ENCODE results near the gene NRP1.

The NRP1 gene

DNA sequence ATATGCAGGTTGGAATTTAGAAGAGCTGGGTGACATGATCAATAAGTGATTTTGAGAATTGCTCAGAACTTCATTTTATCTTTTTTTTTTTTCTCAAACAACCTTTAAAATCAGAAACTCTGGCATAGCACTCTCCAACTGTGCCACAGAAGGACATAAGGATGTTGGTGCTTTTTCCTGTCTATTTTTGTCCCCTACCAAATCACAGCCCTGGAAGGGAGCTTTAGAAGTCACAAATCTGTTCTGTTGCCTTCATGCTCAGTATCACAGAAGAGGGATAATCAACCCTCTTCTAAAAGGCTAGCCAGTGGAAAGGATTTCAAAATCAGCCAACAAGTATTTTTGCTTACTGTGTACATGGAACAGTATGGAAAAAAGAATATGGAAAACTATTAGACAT, 14.8 kb upstream of the NRP1 start:
- no peak for DNase-seq

DNA sequence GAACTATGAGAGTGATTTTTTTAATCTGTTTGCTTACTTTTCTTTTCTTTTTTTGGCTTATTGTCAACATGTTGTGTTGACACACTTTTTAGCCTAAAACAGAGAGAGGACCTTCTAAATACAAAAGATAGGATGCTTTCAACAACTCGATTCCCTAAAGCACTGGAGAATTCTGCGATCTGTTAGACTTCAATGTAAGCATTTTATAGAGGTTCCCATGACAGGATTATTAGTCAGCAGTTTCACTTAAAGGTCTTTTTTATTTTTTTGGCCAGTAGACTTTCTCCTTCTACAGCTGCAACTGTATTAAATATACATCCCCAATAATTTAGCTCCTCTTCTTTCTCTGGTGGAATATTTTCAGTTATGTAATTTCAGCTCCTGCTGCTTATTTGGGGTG, 12.7 kb upstream of the NRP1 start:
- DNase-seq: no peak

DNA sequence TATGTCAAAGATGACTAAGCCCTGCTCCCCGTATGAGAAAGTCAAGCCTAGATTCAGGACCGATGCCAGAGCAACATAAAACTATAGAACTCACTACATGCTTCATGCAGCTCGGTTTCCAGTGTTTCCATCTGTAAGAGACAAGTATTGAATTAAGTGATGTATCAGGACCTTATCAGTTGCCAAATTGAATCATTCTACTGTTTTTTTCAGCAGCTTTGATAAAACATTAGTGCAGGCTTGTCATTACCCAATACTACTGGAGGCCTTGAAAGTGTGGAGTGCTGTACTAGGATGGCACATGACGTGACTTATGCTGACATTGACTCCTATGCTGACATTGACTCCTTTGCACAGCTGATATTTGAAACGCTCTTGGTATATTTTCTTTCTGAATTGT, 10.8 kb upstream of the NRP1 start:
- no peak for DNase-seq

DNA sequence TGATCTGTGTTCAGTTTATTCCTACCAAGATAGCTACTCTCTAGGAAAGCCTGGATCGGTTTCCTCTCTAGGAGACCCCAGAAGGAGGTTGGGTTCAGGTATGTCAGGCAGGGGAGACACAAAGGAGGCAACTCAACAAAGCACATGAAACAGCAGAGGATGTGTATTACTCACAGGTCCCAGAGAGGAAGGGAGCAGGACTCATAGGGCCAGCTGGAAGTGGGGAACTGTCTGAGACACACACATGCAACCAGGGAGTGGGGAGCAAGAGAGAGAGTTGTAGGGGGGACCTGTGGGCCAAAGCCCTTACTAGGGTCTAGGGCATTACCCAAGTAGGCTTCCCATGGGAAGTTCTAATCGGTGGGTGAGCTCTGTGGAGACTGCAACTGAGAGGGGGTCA, 10.2 kb upstream of the NRP1 start:
- DNase-seq: no peak

DNA sequence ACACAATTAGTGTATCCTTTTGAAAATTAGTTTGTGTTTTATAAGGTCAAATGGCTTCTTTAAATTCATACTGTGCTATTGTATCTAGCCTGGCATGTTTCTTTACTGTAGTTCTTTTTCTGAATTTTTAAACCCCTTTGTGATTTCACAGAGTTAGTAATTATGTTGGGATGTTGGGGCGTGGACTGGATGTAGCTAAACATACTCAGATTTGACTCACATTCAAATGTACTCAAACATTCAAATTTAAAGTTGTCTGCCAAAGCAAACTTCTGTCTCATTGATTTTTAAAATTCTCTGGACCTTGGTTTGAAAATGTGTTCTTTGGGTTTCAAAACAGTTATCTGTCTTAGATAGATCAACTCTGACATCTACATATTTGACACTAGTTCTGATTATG, 7.2 kb upstream of the NRP1 start:
- DNase-seq: no peak

DNA sequence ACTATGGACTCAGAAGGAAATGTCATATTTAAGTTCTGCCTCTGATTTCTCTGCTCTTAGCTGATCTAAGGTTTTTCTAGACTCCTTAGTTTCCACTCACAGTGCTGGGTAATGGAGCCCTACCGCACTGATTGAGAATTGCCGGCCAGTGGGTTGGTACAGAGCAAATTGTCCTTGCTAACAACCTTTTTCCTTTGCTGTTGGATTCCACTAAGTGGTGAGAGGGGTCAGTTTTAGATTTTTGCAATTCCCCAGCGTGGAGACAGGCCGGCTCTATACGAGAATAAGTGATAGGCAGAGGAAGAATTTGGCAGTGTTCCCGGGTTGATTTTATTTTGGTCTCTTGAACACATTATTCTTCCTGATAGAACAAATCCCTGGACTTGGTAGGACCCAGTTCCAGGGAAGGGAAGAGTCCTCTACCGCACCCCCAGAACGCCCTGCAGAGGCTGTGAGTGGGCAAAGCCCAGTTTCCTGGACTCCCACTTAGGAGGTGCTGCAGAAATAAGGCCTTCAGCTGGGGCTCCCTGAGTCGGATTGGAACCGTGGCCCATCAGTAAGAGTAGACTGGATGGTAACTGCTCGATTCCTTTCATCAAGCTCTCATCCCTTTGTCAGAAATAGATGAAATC, 3.0 kb upstream of the NRP1 start:
- DNase-seq: peak in 5 of 51 donors; percentile 23 to 48 (median 33)

DNA sequence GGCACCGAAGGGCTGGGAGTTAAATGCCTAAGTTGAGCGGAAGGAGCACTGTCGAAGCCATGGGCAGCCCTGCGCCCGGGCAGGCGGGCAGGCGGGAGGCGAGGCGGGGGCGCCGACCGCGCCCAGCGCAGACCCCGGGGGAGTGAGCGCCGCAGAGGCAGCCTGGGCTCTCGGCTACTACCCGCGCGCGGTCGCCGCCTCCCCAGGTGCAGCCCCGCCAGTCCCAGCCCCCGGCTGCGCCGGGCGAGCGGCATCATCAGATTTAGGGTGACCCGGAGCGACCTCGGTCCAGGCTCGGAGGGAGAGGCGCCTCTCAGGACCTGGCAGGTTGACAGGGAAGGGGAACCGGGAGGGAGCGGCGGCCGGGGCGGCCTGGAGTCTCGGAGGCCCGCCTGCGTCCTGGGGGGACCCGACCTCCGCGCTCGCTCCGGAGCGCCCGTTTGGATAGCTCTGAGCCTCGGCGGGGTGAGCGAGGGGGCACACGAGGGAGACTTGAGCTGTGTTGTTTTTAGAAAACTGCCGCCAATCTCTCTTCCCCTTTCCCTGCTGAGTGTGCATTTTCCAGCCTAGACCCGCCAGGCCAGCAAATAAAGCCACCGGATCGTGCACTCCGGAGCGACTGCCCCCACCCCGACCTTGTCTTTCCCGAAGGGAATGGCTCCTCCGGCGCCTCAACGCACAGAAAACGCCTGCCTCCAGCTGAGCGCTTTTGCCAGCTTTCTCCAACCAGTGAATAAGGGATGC, 2.3 kb upstream of the NRP1 start:
- DNase-seq: peak in 18 of 51 donors; percentile 7 to 53 (median 28)

DNA sequence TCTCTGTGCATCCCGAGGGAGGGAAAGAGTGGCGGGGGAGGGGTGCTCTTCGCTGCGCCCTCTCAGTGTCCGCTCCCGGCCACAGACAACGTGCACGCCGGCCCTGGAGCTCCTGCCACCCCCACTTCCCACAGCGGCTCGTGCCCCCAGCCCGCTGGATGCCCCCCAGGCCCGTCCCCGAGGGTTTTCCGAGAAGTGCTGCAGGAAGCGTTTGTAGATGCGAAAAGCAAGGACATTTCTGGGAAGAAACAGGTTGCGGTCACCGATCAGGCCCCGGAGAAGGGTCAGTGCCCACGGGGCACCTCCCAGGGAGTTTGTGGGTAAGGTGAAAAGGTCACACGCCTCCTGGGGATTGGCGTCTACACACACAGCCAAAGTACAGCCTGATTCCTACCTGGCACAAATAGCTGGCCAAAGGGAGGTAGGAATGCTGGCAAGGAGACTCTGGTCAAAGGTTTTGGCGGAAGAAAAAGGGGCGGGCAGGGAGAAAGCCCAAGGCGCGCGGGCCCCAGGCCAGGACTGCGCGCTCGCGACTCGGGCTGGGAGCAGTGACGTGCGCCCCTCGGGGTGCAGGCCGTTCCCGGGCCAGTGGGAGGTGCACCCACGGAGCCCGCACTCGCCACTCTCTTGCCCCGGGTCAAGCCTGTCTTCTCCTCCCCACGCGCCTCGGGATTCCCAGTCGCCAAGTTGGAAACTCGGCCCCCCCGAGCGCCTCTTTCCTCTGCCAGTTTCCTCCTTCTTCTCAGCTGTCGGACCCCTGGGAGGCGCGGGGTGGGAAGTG, 1.5 kb upstream of the NRP1 start:
- DNase-seq: peak in 17 of 51 donors; percentile 9 to 48 (median 16)

DNA sequence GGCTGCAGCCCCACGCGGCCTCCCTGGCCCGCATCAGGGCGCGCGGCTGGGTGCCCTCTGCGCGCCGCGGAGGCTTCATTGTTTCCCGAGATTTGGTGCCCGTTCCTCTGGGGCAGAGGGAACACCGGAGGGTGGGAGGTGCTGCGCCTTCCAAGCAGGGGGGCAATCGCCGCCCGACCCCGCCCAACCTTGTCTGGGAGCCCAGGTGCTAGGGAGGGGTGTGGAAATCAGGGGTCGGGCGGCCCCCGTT, 1.0 kb upstream of the NRP1 start:
- DNase-seq: no peak

DNA sequence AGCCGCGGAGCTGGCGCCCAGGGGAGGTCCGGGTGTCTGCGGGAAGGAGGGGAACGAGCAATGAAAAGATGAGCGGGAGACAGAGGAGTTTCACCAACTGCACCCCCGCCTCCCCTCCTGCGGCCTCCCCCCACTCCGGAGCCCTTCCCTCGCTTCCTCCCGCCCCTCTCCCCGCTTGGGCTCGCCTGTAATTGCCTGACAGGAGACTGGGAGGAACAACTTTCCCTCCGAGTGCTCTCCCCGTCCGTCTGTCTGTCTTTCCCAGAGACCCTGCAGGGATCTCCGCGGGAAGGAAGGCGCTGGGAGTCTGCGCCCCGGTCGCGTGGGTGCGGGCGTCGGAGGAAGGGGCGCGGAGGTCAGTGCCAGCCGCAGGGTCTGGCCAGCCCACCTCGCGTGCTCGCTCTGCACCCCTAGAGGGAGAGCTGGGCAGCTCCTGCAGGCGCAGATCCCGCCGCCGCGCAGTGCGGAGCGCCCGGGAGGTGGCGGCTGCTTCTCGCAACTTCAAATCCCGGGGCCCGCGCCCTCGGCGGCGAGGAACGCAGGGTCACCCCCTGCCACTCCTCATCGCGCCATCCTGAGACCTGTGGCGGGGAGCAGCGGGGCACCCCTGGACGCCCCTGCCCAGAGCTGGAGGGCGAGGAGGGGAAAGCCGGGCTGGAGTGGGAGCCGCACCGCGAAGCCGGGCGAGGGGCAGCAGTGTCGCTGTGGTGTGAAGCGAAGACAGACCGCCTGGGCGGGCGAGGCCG, 511 bp upstream of the NRP1 start:
- peak in 36 of 51 donors; percentile 10 to 84 (median 44) for DNase-seq

DNA sequence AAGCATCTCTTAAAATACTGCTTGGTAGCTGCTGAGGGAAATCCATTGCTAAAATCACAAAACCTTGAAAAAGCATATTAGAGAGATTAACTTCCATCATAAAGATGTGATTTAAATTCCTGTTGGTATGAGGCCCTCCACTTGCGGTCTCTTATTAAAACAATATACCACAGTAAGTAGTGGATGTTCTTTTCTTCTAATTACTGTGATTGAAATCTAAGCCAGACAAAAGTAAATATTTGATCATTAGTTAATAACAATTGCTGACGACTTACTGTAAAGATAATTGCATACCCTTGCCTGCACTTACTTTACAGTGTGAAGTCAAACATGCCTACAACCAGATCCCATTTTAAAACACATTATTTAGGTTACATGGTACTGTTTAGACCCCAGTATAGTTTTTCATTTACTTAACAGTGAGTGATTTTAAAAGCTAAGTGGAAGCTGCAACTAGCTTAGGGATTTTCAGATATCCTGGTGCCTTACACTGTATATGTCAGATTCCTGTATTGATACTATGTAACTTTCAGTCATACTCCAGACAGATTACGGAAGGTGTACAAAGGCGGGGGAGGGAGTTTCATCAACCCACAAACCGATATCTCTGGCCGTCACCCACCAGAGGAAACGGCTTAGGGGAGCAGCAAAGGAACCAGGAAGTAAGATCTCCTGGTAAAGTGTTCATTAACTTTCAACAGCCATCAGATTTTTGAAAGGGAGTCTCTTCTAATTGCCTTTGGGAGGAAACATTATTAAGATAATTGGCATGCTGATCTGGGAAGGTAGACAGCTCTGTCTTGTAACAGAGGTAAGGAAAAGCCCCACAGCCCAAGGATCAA, 986 bp downstream of the NRP1 start:
- no peak for DNase-seq

DNA sequence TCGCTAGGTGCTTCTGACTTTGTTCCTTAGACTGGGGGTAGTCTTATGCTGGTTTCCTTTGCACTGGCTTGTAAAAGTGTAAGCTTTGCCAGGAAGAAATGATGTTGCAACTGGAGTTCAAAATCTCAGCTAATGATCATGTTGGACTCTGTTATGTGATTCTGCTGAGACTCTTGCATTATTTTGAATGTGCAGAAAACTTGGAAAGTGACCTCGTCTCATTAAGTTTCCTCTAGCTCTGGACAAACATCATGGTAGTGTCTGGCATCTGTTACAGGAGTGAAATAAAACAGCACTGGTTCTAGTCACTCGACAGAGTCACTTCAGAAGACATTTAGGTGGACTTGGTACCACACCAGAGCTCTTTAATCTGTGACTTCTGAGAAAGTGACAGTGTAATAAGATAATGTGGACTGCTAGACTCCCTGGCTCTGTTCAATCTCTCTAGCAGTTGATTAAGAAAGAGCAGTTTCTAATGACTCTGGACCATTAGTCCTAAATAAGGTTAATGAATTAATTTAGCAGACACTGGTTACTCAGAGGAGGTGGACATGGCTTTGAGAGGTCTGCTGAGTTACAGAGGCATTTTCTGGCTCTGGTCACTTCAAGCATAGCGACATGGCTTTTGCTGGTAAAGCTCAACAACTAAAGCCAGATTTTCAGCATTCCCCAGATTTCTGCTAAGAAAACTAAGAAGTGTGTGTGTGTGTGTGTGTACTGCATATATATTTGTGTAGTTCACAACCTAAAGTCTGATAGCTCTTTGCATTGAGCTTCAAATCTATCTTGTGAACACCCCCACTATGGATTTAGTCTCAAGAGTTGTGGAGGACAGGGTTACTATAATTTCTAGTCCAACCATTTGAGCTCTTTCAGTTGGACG, 2.0 kb downstream of the NRP1 start:
- DNase-seq: no peak

DNA sequence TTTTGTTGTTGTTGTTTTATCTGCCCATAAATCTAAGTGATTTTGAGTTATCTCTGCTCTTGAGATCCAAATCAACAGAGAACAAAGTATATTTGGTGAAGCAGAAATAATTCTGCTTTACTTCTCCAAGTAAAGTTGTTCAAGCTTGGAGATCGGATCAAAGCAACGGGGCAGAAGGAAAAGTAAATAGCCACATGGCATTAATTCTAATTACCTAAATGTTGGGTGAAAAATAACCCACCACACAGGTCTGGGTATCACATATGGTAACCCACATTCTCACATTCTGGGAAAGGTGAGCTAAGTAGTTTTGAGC, 3.1 kb downstream of the NRP1 start:
- DNase-seq: no peak

DNA sequence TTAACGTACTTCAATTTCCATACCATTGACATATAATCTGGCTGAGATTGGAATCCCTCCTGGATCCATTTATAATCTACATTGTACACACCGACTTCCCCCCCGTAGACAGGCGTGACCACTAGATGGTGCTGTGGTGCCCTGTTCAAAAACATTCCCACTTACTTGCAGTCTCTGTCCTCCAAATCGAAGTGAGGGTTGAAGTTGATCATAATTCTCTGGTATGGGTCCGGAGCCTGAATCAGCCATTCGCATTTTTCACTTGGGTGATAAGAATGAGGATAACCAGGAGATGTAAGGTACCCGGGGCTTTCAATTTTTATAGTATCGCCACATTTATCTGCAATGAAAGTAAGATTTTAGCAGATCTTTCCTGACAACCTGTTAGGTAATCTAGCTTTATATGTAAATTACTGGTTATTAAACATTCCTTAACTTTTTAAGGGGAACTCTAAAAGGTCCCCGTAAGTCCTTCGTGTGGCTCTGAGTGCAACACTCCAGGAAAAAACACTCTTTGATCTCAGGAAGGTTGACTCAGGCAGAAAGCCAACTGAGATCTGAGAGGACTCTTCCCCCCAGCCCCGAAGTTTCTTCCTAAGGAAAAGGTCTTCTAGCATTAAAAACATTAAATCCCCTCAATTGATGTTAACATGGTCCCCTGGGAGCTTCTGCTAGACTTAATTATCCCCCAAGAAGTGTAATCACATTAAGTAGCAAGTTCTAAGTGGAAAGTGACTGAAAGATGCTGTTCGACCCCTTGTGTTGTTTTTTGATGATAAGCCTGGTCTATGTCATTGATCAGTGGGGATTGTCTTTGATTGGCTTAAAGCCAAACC, 3.7 kb downstream of the NRP1 start:
- peak in 47 of 51 donors; percentile 13 to 85 (median 64) for DNase-seq

DNA sequence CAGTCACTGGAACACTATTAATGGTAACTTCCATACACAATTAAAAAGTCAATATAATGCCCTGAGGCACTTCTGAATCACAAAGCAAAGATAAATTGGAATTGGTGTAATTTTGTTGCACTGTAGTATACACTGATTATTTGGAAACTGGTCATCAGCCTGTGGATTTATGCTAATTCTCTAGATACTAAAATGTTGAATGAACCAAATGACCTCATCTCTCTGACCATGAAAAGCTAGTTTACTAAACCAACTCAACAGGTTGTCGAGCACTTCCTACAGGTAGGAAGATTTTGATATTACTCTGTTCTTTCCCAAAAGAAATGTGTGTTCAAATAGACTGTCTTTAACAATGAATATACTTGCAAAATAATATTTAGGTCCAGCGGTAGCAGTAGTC, 5.3 kb downstream of the NRP1 start:
- DNase-seq: no peak

DNA sequence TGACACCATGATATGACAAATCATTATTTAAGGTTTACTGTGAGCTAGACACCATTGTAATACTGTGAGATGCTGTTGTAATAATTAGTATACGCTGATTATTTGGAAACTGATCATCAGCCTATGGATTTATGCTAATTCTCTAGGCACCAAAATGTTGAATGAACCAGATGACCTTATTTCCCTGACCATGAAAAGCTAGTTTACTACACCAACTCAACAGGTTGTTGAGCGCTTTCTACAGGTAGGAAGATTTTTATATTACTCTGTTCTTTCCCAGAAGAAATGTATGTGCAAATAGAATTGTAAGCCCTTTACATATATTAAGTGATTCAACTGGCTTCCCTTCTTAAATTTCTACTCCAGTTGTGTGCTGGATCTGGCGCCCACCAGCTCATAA, 6.2 kb downstream of the NRP1 start:
- no peak for DNase-seq

DNA sequence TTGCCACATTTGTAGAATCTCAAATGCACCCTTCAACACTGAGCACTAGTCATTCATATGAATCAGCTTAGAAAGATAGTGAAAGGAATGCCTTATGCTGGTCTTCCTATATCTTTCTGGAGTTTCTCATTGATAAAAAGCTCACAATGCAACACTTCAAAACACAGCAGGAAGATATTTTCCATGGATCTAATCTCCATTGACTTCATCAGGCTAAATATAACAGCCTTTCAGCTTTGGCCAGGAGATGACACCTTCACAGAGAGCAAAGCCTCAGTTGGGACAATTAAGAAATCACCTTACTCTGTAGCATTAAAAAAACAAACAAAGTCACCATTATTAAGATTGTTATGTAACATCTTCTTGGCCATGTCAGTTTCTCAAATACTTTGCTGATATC, 6.7 kb downstream of the NRP1 start:
- no peak for DNase-seq

DNA sequence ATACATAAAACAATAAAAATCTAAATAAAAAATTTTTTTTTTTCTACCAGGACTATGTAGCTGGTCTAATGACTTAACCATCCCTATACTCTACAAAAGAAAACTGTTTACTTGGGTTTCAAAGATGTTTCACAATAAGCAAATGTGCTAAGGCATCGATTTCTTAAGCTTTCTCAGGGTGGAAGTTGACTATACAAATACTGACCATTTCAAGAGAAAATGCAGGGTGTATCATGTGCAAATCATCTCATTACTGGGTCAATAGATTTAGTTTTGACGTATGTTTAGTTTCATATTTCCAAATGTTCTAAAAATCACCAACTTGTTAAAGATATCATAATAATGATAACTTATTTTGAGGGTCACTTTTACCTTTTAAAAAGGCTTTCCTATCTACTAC, 7.5 kb downstream of the NRP1 start:
- no peak for DNase-seq

DNA sequence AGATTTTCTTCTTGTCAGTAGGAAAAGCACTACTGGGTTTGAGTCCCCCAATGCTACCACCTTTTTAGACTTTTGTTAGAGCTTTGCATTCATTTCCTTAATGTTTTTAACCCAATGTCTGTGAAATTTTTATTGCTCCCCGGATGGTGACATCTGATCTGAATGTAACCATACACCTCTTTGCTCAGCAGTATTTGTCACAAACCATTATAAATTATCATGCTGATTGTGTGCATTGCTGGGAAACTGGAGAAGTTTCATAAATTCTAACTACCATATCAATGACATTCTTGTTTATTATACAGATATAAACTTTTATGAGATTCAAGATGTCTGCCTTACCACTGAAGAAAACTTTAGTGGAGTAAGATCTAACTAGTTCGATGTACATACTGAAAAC, 8.5 kb downstream of the NRP1 start:
- no peak for DNase-seq
